Measurements from ENCODE around the gene NDRG4.
"Not testable (repeated sequence)": the region's sequence is repeated elsewhere in the genome, so short reads cannot be mapped to it uniquely, and the experiment has no call there.

The NDRG4 gene

GRCh38 chr16:58487566-58488351 lies 12.2 kb upstream of the NDRG4 start:
- Histone ChIP-seq H4K20me1 (no peaks in the 10 kb centered on the region), H3K4me2 (peak overlapping the region; percentile 56 to 86 (median 68)), H3K4me1 (peaks cover 0 to 35% (median 16%) of the 10 kb centered on the region in 10 experiments; a peak in 17 of 20 replicates), H3K27me3 (no peaks in the 10 kb centered on the region), H3K27ac (no peak overlapping the region), H3K4me3 (no peak overlapping the region), H3K36me3 (no peaks in the 10 kb centered on the region), H3K9ac (0 out of 22 replicates have a peak overlapping the region, but pooled peaks of 1 of the 11 experiments have one; percentile 7), H3K9me3 (replicated peaks in 1 of 11) (no peaks in the 10 kb centered on the region)
- TF ChIP-seq Cebpa-rat (IDR thresholded peaks at IDR 0.05), result no peak

- Histone ChIP-seq H4K20me1 (no peaks in the 10 kb centered on the region), H3K4me1 (peaks cover 0 to 39% (median 24%) of the 10 kb centered on the region in 10 experiments; a peak in 17 of 20 replicates), H3K27me3 (no peaks in the 10 kb centered on the region), H3K4me3 (no peak overlapping the region), H3K9me3 (replicated peaks in 1 of 11) (no peaks in the 10 kb centered on the region), H3K27ac (no peak overlapping the region), H3K36me3 (no peaks in the 10 kb centered on the region), H3K9ac (no peak overlapping the region), H3K4me2 (no peak overlapping the region)
- no peak for TF ChIP-seq Cebpa-rat (IDR thresholded peaks at IDR 0.05)
These were observed 11.4 kb upstream of the NDRG4 start for GRCh38 chr16:58488531-58488930.

DNA sequence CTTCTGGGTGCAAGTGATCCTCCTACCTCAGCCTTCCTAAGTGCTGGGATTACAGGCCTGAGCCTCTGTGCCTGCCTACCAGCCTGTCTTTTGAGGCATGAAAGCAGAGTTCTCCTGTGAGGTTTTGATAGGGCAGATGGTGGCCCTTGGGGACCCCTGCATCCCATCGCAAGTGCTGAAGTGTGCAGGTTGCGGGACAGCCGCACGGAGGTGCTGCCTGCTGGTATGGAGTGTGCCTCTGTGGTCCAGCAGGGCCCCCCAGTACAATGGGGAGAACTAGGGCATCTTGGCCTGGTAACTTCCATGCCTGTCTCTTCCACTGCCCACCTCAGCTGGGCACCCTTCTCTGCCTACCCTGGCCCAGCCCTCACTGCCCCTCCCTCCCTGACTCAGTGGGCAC lies 9.9 kb upstream of the NDRG4 start:
- Histone ChIP-seq H3K4me3 (no peak overlapping the region), H4K20me1 (no peaks in the 10 kb centered on the region), H3K4me1 (peaks cover 0 to 54% (median 39%) of the 10 kb centered on the region in 10 experiments; a peak in 17 of 20 replicates), H3K36me3 (no peaks in the 10 kb centered on the region), H3K27ac (no peak overlapping the region), H3K27me3 (no peaks in the 10 kb centered on the region), H3K9me3 (replicated peaks in 1 of 11) (no peaks in the 10 kb centered on the region), H3K9ac (no peak overlapping the region), H3K4me2 (peak overlapping the region in 3 of 11 experiments; percentile 12 to 14 (median 14); a peak in 3 of 22 replicates)
- no peak for TF ChIP-seq Cebpa-rat (IDR thresholded peaks at IDR 0.05)

DNA sequence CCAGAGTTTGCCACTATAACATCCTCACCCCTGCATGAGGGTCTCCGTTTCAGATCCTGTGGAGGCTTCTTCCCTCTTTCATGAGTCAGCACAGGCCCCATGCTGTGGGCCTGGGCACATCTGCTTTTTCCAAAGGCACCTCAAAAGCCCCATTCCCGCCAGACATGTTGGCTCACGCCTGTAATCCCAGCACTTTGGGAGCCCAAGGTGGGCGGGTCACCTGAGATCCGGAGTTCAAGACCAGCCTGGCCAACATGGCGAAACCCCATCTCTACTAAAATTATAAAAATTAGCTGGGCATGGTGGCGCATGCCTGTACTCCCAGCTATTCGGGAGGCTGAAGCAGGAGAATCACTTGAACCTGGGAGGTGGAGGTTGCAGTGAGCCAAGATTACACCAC lies 9.4 kb upstream of the NDRG4 start:
- H3K27ac ChIP-seq; H4K20me1 ChIP-seq; H3K27me3 ChIP-seq; H3K9me3 ChIP-seq (replicated peaks in 1 of 11); H3K4me3 ChIP-seq; H3K36me3 ChIP-seq; H3K9ac ChIP-seq: not testable (repeated sequence)
- Histone ChIP-seq H3K4me1 (peaks cover 4 to 58% (median 43%) of the 10 kb centered on the region in 10 experiments), H3K4me2 (peak overlapping the region in 1 of 11 experiments; percentile 12; a peak in 1 of 22 replicates)

DNA sequence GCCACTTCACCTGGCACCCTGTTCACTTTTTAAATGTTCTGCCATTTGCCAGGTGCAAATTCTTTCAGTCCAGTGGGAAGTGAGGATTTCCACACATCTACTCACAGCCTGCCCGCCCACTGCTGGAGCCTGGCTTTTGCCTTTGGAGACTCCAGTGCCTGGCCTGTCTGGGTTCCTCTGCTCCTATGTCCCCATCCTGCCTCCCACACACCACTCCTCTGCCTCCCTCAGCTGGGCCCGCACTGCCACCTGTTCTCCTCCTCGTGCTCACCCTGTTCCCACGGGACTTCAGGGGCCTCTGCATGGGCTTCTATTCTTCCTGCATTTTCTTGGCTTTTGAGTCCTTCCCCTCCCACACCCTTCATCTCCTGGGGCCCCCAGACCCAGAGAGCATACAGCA lies 7.9 kb upstream of the NDRG4 start:
- no peak for TF ChIP-seq Cebpa-rat (IDR thresholded peaks at IDR 0.05)
- Histone ChIP-seq H3K36me3 (no peaks in the 10 kb centered on the region), H3K27ac (no peak overlapping the region), H3K4me2 (peak overlapping the region in 9 of 11 experiments; percentile 31 to 81 (median 67); a peak in 17 of 22 replicates), H4K20me1 (0 out of 22 replicates have a peak, but pooled peaks cover 0 to 6% (median 0%) of the 10 kb centered on the region in 11 experiments), H3K9ac (0 out of 22 replicates have a peak overlapping the region, but pooled peaks of 1 of the 11 experiments have one; percentile 18), H3K9me3 (replicated peaks in 1 of 11) (no peaks in the 10 kb centered on the region), H3K4me3 (no peak overlapping the region), H3K27me3 (no peaks in the 10 kb centered on the region), H3K4me1 (peaks cover 7 to 67% (median 50%) of the 10 kb centered on the region in 10 experiments)

DNA sequence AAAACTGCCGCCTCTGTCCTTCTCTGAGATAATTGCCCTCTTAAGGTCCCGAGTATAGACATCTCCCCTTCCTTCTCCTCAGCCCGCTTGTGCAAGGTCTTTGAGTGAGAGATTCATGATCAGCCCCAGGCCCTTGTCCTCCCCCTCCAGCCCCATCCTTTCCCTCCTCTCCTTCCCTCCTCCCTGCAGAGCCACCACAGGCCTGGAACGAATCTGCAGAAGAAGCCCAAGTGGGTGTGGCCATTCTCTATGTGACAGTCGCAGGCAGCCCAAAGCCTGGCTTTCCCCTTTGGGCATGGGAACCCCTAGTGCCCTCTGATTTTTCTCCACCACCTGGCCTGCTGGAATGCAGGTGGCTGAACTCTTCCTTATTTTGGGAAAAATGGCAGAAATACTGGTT lies 7.2 kb upstream of the NDRG4 start:
- Histone ChIP-seq H3K9ac (peak overlapping the region in 3 of 11 experiments; percentile 3 to 18 (median 18); a peak in 2 of 22 replicates), H3K27ac (no peak overlapping the region), H3K4me1 (peaks cover 7 to 60% (median 51%) of the 10 kb centered on the region in 10 experiments), H3K9me3 (replicated peaks in 1 of 11) (no peaks in the 10 kb centered on the region), H4K20me1 (0 out of 22 replicates have a peak, but pooled peaks cover 0 to 6% (median 0%) of the 10 kb centered on the region in 11 experiments), H3K4me3 (no peak overlapping the region), H3K27me3 (no peaks in the 10 kb centered on the region), H3K4me2 (peak overlapping the region; percentile 18 to 81 (median 60); a peak in 18 of 22 replicates), H3K36me3 (no peaks in the 10 kb centered on the region)
- TF ChIP-seq Cebpa-rat (IDR thresholded peaks at IDR 0.05), result no peak

DNA sequence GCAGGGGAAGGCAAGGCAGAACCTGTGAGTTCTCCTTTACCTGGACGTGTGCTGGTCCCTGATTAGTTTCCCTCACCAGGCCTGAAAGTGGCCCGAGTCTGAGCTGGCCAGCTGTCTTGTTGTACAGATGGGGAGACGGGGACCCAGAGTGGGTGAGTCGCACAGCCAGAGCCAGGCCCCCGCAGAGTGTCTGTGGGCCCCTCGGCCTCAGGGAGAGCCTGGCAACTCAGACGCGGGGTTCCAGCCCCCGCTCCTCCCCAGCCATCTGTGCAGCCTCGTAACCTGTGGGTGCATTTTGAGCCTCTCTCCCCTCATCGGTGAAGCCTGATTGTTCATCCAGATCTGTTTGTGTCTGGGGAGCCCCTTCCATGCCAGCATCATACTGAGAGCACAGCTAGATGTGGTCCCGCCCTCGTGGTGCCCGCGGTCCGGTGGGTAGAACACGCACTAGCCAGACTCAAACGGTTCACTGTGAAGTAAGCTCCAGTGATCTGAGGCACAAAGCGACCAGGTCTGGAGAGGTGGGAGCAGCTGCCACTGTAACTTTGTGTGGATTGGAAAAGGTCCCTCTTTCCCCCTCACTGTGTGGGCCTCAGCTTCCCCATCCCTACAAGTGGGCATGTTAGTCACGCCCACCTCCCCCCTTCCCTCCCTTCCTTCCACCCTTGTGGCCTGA lies 6.0 kb upstream of the NDRG4 start:
- no peaks in the 10 kb centered on the region for H3K9me3 ChIP-seq (replicated peaks in 1 of 11)
- no peaks in the 10 kb centered on the region for H3K27me3 ChIP-seq
- H4K20me1 ChIP-seq, result 0 out of 22 replicates have a peak, but pooled peaks cover 0 to 6% (median 0%) of the 10 kb centered on the region in 11 experiments
- no peak for TF ChIP-seq Cebpa-rat (IDR thresholded peaks at IDR 0.05)
- H3K9ac ChIP-seq, result peak overlapping the region in 2 of 11 experiments; percentile 28 to 33; a peak in 2 of 22 replicates
- H3K4me3 ChIP-seq, result no peak overlapping the region
- peak overlapping the region in 6 of 11 experiments; percentile 16 to 81 (median 68); a peak in 8 of 22 replicates for H3K4me2 ChIP-seq
- no peaks in the 10 kb centered on the region for H3K36me3 ChIP-seq
- peak overlapping the region in 1 of 11 experiments; percentile 77; a peak in 1 of 22 replicates for H3K27ac ChIP-seq
- peaks cover 7 to 58% (median 51%) of the 10 kb centered on the region in 10 experiments for H3K4me1 ChIP-seq

GRCh38 chr16:58494981-58495520 lies 4.9 kb upstream of the NDRG4 start:
- Histone ChIP-seq H3K27ac (peak overlapping the region in 10 of 11 experiments; percentile 32 to 79 (median 62); a peak in 17 of 22 replicates), H3K4me1 (peaks cover 7 to 57% (median 51%) of the 10 kb centered on the region in 10 experiments), H3K4me3 (peak overlapping the region in 5 of 10 experiments; percentile 2 to 43 (median 27); a peak in 5 of 20 replicates), H3K9ac (peak overlapping the region in 10 of 11 experiments; percentile 14 to 68 (median 52); a peak in 14 of 22 replicates), H3K9me3 (replicated peaks in 1 of 11) (no peaks in the 10 kb centered on the region), H3K27me3 (peaks cover under 1 to 7% (median 3%) of the 10 kb centered on the region in 11 experiments; a peak in 19 of 22 replicates), H3K36me3 (no peaks in the 10 kb centered on the region), H4K20me1 (0 out of 22 replicates have a peak, but pooled peaks cover 0 to 6% (median 0%) of the 10 kb centered on the region in 11 experiments), H3K4me2 (peak overlapping the region; percentile 35 to 86 (median 72))
- TF ChIP-seq Cebpa-rat (IDR thresholded peaks at IDR 0.05), result no peak
